HG03103 (cell line): ENCODE measurements around the gene SRBD1.

Experiments
- ATAC-seq: cut with Tn5 transposase; IDR thresholded peaks from one replicate; pipeline ENCODE4 v1.9.1; 2021; ENCODE audit warnings: low read depth; ENCODE audit not compliant: unreplicated experiment

The SRBD1 gene

GRCh38 chr2:45390861-45391260 lies 220.2 kb downstream of the SRBD1 start:
- no peak for ATAC-seq

GRCh38 chr2:45390441-45390840 lies 220.6 kb downstream of the SRBD1 start:
- no peak for ATAC-seq

GRCh38 chr2:45388541-45389100 lies 222.4 kb downstream of the SRBD1 start:
- ATAC-seq: no peak

GRCh38 chr2:45382744-45383143 lies 228.3 kb downstream of the SRBD1 start:
- ATAC-seq: no peak

- ATAC-seq: no peak
Observed at GRCh38 chr2:45380131-45380836, 230.8 kb downstream of the SRBD1 start.

GRCh38 chr2:45379399-45380087 lies 231.5 kb downstream of the SRBD1 start:
- ATAC-seq: no peak

GRCh38 chr2:45373534-45373933 lies 237.5 kb downstream of the SRBD1 start:
- no peak for ATAC-seq

- ATAC-seq: no peak
Observed at GRCh38 chr2:45370369-45370768, 240.7 kb downstream of the SRBD1 start.

GRCh38 chr2:45368792-45369191 lies 242.3 kb downstream of the SRBD1 start:
- ATAC-seq: no peak

- ATAC-seq: no peak
Observed at GRCh38 chr2:45361666-45362065, 249.4 kb downstream of the SRBD1 start.

GRCh38 chr2:45354776-45355175 lies 256.3 kb downstream of the SRBD1 start:
- no peak for ATAC-seq

- no peak for ATAC-seq
Observed at GRCh38 chr2:45353879-45354278, 257.2 kb downstream of the SRBD1 start.

GRCh38 chr2:45352506-45352905 lies 258.6 kb downstream of the SRBD1 start:
- ATAC-seq: no peak

GRCh38 chr2:45345331-45346234 lies 265.5 kb downstream of the SRBD1 start:
- no peak for ATAC-seq

- no peak for ATAC-seq
Observed at GRCh38 chr2:45344502-45344901, 266.6 kb downstream of the SRBD1 start.

- no peak for ATAC-seq
Observed at GRCh38 chr2:45344071-45344470, 267.0 kb downstream of the SRBD1 start.

GRCh38 chr2:45343251-45344017 lies 267.6 kb downstream of the SRBD1 start:
- ATAC-seq: no peak

- ATAC-seq: no peak
Observed at GRCh38 chr2:45340318-45340717, 270.7 kb downstream of the SRBD1 start.

- ATAC-seq: no peak
Observed at GRCh38 chr2:45339253-45339652, 271.8 kb downstream of the SRBD1 start.
